Epithelial cell of prostate (primary cell): ENCODE measurements around the gene UBE3A.
"Not testable (repeated sequence)": the region's sequence is repeated elsewhere in the genome, so short reads cannot be mapped to it uniquely, and the experiment has no call there.

Experiments
- DNase-seq: peaks from one replicate; pipeline ENCODE4 v3.0.0-alpha.2; 2011; ENCODE audit warnings: low read depth, low spot score
- H3K27ac ChIP-seq: fragments of 450-650 bp; 2 replicates; pipeline ENCODE4 v1.5.1; 2017; ENCODE audit warnings: mild to moderate bottlenecking

The UBE3A gene

GRCh38 chr15:25438601-25439368 is at the start of gene UBE3A:
UBE3A (minus strand) TSS chr15:25439024; CDS start chr15:25409107, 29,917 bp downstream.
- DNase-seq = peak; percentile 63
- peak within 1 kb of the TSS; percentile 76 for H3K27ac ChIP-seq

DNA sequence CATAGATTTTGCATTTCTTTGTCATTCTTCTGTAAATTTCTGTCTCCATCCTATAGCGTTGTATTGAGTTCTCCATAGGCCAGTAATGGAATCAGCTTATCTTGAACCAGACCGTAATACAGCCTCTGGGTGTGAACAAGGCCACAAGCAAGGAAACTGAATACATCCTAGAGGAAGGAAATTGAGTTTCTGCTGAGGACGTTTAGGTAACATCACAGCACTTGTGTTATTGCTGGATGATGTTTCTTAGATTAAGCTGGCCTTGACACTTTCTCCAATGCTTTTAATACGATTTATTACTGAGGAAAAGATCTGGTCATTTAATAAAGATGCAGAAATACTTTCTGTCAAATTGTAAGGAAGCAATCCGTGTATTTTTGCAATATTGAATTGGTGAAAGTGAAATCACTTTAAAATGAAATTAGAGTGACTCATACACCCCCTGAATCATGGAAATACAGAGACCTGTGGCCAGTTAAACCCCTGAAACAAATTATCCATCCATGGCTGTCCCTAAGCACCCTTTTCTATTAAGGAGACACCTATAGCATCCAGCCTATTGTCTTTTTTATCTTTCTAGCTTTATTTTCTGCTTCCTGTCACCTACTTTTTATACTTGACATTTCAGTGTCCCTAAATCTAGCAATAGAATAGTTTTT is 48.5 kb upstream of the UBE3A start:
- no peak overlapping the region for H3K27ac ChIP-seq
- DNase-seq = no peak

- DNase-seq = no peak
- no peak overlapping the region for H3K27ac ChIP-seq
Measured at GRCh38 chr15:25486051-25486450, 47.2 kb upstream of the UBE3A start.

DNA sequence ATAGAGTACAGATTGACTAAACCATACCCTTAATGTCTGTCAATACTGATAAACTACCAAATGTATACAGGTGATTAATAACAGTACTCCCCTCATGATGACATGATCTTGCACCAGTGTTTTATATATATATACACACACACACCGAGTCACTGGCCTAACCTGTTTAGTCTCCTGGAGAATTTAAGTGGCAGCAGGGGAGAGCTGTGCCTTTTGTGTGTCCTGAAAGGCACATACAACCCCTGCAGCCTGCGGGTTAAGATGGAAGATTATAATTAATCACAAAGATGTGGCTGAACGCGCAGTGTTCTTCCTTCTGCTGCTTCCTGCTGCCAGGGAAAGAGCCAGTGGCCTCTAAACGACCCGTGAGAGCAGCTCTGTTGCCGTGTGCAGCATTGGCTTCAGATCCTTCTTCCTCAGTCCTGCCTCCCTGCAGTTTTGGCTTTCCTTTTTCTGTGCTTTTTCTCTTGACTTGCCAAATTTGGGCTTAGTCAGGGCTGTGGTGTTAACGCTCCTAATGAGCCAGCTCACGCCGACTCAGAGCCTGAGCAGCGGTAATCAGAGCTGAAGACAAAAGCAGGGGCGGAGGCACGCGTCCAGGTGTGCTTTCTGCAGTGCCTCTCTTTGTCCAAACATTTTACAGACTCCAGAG is 42.5 kb upstream of the UBE3A start:
- H3K27ac ChIP-seq = no peak overlapping the region
- no peak for DNase-seq

DNA sequence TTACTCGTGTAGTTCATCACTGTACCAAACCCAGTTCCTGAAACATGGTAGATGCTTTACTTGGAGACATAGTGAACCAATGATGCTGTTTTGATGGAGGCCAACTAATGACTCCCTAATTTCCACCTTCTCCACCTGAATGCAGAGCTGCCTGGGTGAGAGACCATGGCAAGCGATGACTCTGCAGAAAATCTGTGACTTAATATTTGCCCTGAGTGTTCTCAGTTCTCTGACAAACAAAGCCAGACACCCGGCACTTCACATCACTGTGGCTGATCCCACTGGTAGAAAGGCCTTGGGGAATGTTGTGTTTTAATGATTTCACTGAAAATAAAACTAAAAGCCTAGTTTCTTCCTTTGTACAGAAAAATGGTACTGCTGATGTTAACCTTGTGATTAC is 39.5 kb upstream of the UBE3A start:
- no peak for DNase-seq

DNA sequence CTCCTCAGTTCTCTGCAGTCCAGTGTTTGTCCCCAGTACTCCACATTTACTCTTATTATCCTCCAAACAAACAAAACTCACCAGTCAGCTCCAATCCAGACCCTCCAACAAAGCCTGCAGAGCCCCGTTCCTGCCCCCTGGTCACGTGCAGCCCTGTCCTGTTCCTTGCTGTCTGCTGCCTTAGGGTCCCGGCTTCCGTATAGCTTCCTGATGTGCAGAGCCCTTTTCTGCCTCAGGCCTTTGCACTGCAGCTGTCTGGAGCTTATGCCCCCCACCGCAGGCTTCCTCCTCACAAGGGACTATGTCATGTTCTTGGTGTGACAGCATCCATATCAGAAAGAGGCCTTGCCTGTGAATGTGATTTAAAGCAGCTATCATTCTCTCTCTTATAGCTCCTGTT is 39.0 kb upstream of the UBE3A start:
- H3K27ac ChIP-seq = no peak overlapping the region
- DNase-seq = no peak

More for the DNA sequence above, 39.5 kb upstream of the UBE3A start:
- H3K27ac ChIP-seq = no peak overlapping the region

GRCh38 chr15:25474251-25474650 is 35.4 kb upstream of the UBE3A start:
- DNase-seq = no peak
- H3K27ac ChIP-seq = no peak overlapping the region

GRCh38 chr15:25470230-25470629 is 31.4 kb upstream of the UBE3A start:
- no peak overlapping the region for H3K27ac ChIP-seq
- DNase-seq = no peak

DNA sequence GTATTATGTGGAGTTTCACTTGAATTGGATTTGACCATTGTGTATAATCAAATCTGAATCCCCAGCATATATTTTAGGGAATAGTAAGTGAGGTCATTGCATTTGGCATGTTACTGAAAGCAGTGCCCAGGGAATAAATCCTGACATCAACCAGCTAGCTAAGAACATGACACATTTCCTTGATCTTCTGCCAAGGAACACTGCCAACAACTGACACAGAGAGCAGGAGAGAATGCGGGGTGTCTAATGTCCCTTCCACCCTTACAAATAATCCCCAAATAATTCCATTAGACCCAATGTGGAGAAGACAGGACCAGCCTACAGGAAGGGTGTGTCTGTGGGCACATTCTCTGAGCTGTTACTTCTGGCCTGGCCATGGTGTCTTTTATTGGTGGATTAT is 30.6 kb upstream of the UBE3A start:
- H3K27ac ChIP-seq = no peak overlapping the region
- DNase-seq = peak; percentile 31

GRCh38 chr15:25468611-25469010 is 29.8 kb upstream of the UBE3A start:
- DNase-seq = no peak
- H3K27ac ChIP-seq = no peak overlapping the region

DNA sequence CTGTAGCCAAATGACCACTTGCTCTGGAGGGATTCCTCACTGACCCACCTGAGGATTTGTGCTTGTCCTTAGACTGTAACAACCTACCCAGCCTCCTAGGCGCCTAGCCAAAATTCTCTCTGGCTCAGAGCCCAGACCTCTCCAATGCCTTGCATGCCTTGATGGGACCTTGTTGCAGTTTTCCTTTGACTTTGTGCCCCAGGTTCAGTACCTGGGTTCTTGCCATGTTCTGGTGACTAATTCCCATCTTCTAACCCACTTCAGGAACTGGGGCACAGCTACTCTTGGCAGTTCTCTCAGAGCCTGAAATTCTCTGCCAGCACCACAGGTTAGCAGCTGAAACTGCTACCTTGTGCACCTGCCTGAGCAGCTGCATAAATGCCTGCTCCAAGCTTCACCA is 27.0 kb upstream of the UBE3A start:
- H3K27ac ChIP-seq = no peak overlapping the region
- DNase-seq = no peak

GRCh38 chr15:25464784-25465183 is 26.0 kb upstream of the UBE3A start:
- DNase-seq = no peak
- H3K27ac ChIP-seq = no peak overlapping the region

DNA sequence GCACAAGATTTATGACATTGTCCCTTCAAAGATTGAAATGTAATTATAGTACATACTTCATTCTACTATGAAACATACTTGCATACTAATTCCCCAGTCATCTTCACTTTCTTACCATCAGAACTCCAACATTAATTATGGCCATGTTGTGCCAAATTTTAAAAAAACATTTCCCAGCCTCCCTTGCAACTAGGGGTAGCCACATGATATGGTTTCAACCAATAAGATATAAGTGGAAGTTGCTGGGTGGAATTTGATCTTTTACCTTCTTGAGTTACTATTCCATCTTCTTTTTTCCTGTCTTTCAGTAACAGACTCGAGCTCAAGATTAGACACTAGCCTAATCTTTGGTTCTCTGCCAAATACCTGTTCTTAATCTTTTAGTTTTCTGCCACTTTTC is 25.6 kb upstream of the UBE3A start:
- H3K27ac ChIP-seq = no peak overlapping the region
- no peak for DNase-seq

DNA sequence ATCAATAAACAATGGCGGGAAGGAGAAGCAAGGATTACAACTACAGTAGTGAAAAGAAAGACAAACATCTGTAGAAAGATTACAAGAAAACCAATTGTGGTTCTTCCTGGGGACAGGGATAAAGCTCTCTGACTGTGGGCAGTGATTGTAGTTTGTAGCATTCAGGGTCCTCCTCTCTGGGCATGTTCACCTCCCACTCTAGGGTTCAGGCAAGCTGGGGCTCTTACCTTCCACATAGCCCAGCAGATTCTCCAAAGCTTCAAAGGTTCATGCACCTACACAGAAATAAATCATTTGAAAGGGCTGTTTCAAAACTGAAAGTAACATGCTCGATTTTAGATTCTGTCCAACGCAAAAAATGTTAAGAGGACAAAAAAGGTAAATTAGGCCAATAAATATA is 17.4 kb upstream of the UBE3A start:
- no peak overlapping the region for H3K27ac ChIP-seq
- no peak for DNase-seq

DNA sequence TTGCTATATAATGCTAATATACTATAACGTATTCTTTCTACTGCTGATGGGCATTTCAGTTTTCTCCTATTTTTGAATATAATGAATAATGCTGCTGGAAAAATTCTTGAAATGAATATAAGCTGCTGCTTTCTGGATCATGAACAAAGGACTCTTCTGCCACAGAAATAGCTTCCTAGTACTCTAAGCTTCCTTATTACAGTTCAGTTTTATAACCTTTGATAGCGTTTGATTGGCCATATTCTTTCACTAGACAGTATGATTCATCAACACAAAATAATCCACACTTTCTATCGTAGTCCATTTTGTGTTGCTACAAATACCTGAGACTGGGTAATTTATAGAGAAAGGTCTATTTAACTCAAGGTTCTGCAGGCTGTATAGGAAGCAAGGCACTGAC is 16.4 kb upstream of the UBE3A start:
- H3K27ac ChIP-seq = no peak overlapping the region
- DNase-seq = no peak

GRCh38 chr15:25454771-25455170 is 15.9 kb upstream of the UBE3A start:
- DNase-seq = no peak
- H3K27ac ChIP-seq = no peak overlapping the region

GRCh38 chr15:25453246-25453645 is 14.4 kb upstream of the UBE3A start:
- not testable (repeated sequence) for H3K27ac ChIP-seq, DNase-seq

- no peak for DNase-seq
- no peak overlapping the region for H3K27ac ChIP-seq
Measured at GRCh38 chr15:25451501-25451900, 12.7 kb upstream of the UBE3A start.

DNA sequence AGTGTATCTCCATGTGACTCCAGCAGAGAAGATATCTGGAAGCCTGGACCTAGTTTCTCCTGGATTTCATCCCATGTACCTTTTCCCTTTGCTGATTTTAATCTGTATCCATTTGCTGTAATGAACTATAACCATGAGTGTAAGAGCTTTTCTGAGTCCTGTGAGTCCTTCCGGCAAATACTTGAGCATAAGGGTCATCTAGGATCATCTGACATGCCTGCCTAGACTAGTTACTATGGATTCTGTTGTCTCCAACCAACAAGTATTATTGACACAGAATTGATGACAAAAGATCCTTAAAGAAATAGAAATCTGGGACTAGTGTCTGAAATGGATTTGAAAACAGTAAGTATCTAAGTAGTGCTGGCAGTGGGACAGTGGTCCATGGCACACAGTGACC is 11.3 kb upstream of the UBE3A start:
- DNase-seq = no peak
- no peak overlapping the region for H3K27ac ChIP-seq

- H3K27ac ChIP-seq = no peak overlapping the region
- no peak for DNase-seq
Measured at GRCh38 chr15:25446076-25446475, 7.3 kb upstream of the UBE3A start.

DNA sequence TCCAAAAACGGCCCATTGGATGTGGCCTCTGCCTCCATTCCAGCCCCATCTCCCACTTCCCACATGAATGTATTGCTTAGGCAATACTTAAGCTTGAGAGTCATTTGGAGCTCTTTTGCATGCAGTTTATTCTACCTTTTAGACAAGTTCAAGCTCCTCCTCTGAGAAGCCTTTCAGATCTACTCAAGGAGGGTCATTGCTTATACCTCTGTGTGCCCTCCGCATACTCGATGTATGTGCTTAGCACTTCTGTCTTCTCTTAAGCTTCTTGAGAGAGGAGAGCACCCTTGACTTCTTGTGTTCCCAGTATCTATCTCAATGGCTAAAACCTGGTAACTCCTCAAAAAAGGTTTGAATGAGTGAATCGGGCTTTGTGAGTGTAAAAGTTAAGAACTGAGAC is 6.6 kb upstream of the UBE3A start:
- H3K27ac ChIP-seq = no peak overlapping the region
- DNase-seq = no peak
